Epidermal melanocyte (primary cell): Measurements from ENCODE around the gene PRIMPOL.
A peak's percentile ranks its signal among the peaks of the same experiment; 100 is the strongest.
"Not testable (repeated sequence)": the region's sequence is repeated elsewhere in the genome, so short reads cannot be mapped to it uniquely, and the experiment has no call there.

Source experiments
- DNase-seq: peaks from one replicate; pipeline ENCODE4 v3.0.0; 2011; ENCODE audit warnings: low spot score; ENCODE audit not compliant: insufficient read length

Gene PRIMPOL

GRCh38 chr4:184702114-184702513 is 52.6 kb downstream of the PRIMPOL start:
- no peak for DNase-seq

DNA sequence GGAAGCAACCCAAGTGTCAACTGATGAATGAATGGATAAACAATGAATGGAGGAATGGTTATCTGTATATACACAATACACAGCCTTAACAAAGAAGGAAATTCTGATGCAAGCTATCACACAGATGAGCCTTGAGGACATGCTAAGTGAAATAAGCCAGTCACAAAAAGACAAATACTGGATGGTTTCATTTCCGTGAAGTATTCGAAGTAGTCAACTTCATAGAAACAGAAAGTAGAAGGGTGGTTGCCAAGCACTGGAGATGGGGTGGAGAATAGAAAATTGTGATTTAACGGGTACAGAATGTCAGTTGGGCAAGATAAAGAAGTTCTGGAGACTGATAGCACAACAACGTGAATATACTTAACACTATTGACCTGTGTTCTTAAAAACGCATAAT is 56.2 kb downstream of the PRIMPOL start:
- no peak for DNase-seq

GRCh38 chr4:184706453-184706852 is 56.9 kb downstream of the PRIMPOL start:
- no peak for DNase-seq

DNA sequence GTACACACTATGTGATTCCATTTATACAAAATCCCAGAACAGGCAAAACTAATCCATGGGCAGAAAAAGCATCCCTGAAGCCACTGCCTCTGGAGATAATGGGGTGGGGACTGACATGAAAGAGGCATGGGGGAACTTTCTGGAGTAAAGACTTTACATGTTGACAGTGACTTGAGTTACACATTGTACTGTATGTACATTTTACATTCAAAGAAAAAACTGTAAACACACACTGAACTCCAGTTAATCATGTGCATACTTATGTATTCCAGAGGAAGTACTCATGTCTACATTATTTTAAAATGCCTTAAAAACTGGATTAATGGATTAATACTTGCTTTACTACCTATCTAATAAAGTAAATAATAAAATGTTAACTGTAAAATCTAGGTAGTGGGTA is 62.8 kb downstream of the PRIMPOL start:
- no peak for DNase-seq

- DNase-seq, result no peak
Measured at GRCh38 chr4:184713887-184714286, 64.3 kb downstream of the PRIMPOL start.

DNA sequence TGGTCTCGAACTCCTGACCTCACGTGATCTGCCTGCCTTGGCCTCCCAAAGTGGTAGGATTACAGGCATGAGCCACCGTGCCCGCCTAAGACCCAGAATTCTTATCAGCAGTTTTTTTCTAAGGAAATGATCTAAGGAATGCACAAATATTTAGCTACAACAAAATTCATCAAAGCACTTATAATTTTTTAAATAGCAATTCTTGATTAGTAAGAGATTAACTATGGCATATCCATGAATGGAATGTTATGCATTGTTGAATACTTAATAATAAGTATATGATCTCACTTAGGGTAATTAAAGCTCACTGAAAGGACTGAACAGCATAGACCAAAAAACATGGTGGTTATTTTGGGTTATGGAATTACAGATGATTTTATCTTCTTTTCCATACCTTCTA is 66.0 kb downstream of the PRIMPOL start:
- no peak for DNase-seq

DNA sequence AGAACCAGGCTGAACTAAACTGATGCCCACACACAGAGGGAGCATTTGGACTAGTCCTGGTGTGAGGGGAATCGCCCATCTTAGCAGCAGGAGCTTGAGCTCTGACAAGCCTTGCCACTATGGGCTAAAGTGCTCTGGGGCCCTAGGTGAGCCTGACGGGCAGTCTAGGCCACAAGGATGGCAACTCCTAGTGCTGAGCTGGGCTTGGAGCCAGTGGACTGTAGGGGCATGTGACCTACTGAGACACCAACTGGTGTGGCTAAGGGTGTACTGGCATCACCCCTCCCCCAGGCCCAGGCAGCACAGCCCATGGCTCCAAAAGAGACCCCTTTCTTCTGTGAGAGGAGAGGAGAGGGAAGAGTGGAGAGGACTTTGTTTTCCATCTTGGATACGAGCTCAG is 69.9 kb downstream of the PRIMPOL start:
- DNase-seq, result no peak

DNA sequence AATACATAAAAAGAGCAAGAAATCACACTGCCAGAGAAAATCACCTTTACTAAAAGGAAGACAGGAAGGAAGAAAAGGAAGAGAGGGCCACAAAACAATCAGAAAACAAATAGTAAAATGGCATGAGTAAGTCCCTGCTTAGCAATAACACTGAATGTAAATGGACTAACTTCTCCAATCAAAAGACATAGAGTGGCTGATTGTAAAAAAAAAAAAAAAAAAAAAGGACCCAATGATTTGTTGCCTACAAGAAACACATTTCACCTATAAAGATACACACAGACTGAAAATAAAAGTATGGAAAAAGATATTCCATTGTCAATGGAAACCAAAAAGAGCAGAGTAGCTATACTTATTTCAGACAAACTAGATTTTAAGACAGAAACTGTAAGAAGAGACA is 71.7 kb downstream of the PRIMPOL start:
- no peak for DNase-seq

- DNase-seq, result no peak
Measured at GRCh38 chr4:184722798-184723197, 73.3 kb downstream of the PRIMPOL start.

- no peak for DNase-seq
Measured at GRCh38 chr4:184727430-184727829, 77.9 kb downstream of the PRIMPOL start.

GRCh38 chr4:184728858-184729257 is 79.3 kb downstream of the PRIMPOL start:
- DNase-seq, result no peak

DNA sequence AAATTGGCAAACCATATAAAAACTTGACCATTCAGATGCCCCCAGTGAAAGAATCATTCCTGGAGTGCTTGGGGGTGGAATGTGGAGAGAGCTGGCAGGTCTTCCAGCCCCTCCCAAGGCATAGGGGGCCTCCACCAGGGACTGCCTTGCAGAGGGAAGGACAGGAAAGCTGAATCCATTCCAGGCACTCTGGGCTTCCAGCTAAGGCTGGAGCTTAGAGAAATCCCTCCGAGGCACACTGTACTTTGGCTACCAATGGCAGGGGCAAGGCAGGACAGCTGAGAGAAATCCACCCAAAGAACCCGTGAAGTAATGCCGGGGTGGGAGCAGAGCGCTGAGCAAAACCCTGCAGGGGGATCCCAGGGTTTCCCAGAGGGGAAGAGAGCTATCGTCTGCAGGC is 80.4 kb downstream of the PRIMPOL start:
- no peak for DNase-seq

DNA sequence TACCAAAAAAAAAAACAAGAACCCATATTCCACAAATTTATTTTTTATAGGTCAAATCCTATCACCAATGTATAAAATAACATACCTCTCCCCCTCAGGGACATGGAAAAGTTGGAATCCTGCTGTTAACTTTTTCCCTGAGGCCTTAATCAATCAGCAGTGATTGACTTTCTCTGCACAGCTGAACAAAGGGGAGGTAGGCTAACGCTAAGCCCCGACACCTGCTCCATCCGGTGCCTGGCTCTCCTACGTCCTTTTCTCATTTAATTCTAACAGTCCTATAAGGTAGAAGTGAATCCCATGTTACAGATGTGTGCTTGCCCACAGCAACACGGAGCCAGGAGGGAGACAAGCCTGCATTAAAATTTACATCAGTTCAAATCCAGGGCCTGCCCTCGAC is 81.5 kb downstream of the PRIMPOL start:
- no peak for DNase-seq

- no peak for DNase-seq
Measured at GRCh38 chr4:184732126-184732525, 82.6 kb downstream of the PRIMPOL start.

DNA sequence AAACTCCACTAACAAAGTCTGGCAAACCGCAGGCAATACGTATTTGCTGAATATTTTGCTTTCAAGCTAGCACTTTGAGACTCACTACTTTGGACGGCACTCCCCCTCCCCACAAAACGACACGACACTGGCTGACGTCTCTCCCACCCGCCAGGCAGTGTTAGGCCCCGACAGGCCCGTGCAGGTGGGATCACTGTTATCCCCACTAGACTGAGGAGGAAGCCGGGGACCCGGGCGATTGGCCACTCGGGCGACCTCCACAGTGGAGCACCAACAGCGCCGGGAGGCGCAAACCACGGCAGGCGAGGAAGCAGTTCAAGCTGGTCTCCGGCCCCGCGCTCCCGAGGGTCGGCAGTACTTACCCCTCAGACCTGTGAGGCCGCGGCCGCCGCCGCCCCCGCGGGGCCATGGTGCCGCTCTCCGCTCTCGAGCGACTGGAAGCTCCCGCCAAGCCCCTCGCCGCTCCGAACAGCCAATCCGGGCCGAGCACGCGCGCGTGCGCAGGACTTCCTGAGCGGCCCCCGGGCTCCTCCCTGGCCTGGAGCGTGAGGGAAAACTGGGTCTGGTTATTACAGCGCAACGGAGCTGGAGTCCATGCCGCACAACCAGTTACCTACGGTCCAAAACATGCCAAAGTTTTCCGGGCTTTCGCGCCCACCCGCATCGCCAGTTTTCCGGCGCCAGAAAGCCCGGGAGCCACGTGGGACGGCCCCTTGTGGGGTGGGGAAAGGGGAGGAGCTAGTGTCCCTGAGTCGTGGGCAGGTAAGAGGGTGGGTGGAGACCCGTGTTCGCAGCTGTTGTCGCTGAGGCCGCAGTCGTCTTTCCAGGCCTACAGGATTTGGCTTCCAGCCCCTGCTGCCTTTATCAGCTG is 84.4 kb downstream of the PRIMPOL start, which contains the start of gene CENPU:
Gene CENPU (minus strand): TSS at position 443 of the 871 bp plus-strand sequence. CDS start 34 bp downstream, at position 409.
- peak; percentile 99 for DNase-seq

DNA sequence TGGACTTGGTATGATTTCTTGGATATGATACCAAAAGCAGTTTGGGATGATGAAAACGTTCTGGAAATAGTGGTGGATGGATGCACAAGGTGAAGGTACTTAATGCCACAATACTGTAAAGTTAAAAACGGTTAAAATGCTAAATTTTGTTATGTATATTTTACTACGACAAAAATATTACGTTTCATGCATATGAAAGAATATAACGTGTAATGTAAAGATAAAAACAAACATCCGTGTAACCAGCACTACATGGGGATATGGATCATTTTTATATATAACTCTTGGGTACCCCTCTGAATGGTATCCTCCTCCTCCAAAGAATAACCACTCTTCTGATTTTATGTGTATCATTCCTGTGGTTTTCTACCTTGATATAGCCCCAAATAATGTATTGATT is 85.2 kb downstream of the PRIMPOL start:
- DNase-seq, result no peak

DNA sequence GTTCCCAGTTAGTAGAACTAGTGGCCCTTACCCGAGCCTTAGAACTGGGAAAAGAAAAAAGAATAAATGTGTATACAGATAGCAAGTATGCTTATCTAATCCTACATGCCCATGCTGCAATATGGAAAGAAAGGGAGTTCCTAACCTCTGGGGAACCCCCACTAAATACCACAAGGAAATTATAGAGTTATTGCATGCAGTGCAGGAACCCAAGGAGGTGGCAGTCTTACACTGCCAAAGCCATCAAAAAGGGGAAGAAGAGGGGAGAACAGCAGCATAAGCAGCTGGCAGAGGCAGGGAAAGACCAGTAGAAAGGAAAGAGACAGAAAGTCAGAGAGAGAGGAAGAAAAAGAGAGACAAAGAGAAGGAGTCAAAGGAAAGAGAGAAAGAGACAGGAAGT is 90.0 kb downstream of the PRIMPOL start:
- not testable (repeated sequence) for DNase-seq

- DNase-seq, result no peak
Measured at GRCh38 chr4:184740980-184741391, 91.4 kb downstream of the PRIMPOL start.

DNA sequence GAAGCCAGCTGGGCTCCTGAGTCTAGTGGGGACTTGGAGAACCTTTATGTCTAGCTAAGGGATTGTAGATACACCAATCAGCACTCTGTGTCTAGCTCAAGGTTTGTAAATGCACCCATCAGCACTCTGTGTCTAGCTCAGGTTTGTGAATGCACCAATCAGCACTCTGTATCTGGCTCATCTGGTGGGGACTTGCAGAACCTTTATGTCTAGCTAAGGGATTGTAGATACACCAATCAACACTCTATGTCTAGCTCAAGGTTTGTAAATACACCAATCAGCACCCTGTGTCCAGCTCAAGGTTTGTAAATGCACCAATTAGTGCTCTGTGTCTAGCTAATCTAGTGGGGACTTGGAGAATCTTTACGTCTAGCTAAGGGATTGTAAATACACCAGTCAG is 92.1 kb downstream of the PRIMPOL start:
- not testable (repeated sequence) for DNase-seq

DNA sequence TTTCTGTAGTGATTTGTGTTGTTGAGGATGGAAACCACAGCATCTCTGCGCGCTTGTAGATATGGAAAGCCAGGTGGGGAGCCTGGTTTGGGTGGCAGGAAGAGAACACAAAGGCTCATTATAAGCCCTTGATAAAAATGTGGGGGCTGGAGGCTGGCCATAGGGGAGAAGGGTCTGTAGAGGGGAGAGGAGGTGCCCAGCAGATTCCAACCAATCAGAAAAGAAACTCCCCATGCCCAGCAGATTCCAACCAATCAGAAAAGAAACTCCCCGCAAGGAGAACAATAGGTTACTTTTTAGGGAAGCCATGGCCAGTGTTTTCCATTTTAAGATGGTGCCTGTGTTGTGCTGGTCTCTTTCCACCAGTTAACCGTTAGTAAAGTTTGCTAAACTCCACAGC is 94.1 kb downstream of the PRIMPOL start:
- DNase-seq, result no peak

DNA sequence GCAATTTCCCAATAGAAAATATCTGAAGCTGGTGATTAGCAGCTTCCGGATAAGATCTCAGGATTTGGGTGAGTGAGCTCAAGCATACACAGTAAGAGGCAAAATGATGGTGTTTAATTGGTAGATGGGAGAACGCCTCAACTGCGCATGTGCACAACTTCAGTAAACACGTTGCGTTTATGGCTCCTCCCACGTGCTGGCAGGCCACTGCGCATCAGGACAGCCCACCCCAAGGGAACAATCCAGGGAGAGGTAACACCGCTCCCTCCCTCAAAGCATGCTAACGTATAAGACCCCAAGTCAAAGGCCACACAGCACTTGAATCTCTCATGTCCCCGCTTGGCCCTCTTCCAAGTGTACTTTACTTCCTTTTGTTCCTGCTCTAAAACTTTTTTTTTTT is 94.7 kb downstream of the PRIMPOL start:
- DNase-seq, result no peak
